GM10248 (cell line): ENCODE data around the gene CAMKMT.

ENCODE experiments used
- CTCF ChIA-PET: fragments of 300-600 bp; sonication (Branson Sonifier 250); formaldehyde crosslinking; extraction: SDS; loops from one replicate; lab custom pipeline; 2021; ENCODE audit warnings: antibody characterized with exemption; lab: Yijun Ruan, JAX
- POLR2A ChIA-PET: fragments of 350-650 bp; sonication (Branson Sonifier 250); formaldehyde crosslinking; extraction: SDS; loops from one replicate; lab custom pipeline; 2020; ENCODE audit warnings: antibody characterized with exemption; lab: Yijun Ruan, JAX
- DNase-seq: peaks from one replicate; pipeline ENCODE4 v3.0.0; 2012; ENCODE audit errors: extremely low spot score
- TF ChIP-seq, protein P1 (sequence below): IDR thresholded peaks from 2 replicates; pipeline ENCODE4 v1.5.1; 2012; ENCODE audit warnings: mild to moderate bottlenecking, low read depth; ENCODE audit errors: extremely low read depth, missing control alignments, control extremely low read depth

Gene CAMKMT

DNA sequence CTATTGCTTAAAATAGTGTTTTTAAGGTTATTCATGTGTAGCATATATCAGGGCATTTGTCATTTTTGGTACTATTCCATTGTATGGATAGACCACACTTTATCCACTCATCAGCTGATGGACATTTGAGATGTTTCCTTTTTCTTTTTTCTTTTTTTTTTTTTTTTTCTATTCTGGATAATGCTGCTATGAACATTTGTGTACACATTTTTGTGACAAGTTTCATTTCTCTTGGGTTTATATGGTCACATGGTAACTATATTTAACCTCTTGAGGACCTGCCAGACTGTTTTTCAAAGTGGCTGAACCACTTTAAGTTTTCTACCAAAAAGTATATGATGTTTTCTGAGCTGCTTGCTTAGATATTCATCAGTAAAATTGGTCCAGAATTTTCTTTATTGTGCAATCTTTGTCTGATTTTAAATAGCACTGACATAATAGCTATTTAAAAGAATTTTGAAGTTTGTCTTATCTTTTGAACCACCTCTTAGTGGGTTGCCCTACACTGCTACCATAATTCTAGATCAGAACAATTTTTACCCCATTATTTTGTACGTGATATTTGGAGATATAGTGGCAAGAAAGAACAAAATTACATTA lies 360.4 kb downstream of the CAMKMT start:
- DNase-seq = no peak
- TF ChIP-seq, protein P1, sequence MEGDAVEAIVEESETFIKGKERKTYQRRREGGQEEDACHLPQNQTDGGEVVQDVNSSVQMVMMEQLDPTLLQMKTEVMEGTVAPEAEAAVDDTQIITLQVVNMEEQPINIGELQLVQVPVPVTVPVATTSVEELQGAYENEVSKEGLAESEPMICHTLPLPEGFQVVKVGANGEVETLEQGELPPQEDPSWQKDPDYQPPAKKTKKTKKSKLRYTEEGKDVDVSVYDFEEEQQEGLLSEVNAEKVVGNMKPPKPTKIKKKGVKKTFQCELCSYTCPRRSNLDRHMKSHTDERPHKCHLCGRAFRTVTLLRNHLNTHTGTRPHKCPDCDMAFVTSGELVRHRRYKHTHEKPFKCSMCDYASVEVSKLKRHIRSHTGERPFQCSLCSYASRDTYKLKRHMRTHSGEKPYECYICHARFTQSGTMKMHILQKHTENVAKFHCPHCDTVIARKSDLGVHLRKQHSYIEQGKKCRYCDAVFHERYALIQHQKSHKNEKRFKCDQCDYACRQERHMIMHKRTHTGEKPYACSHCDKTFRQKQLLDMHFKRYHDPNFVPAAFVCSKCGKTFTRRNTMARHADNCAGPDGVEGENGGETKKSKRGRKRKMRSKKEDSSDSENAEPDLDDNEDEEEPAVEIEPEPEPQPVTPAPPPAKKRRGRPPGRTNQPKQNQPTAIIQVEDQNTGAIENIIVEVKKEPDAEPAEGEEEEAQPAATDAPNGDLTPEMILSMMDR = no peak
- ChIA-PET POLR2A (no interaction called here), CTCF (interaction anchor here (1.8 to 1.9 kb wide), 2 partner anchors 234 to 242 kb away, joined by 4 to 7 read pairs; no protein-coding TSS in a partner anchor)

DNA sequence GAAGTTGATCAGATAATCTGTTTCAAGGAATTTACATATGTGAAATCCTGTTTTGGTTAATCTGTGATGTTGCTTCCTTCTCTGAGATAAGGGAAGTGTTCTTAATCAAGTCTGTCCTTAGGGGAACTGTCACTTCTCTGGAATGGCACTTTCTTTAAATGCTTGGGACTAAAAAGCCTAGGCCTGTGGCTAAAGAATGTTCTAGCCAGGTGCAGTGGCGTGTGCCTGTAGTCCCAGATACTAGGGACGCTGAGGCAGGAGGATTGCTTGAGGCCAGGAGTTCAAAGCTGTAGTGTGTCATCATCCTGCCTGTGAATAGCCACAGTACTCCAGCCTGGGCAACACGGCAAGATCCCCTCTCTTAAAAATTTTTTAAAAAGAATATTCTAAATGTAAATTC lies 362.2 kb downstream of the CAMKMT start:
- ChIA-PET CTCF (interaction anchor here (1.2 kb wide), 1 partner anchor 9 kb away, joined by 3 read pairs; no protein-coding TSS in a partner anchor), POLR2A (no interaction called here)
- TF ChIP-seq, protein P1 = no peak
- no peak for DNase-seq

DNA sequence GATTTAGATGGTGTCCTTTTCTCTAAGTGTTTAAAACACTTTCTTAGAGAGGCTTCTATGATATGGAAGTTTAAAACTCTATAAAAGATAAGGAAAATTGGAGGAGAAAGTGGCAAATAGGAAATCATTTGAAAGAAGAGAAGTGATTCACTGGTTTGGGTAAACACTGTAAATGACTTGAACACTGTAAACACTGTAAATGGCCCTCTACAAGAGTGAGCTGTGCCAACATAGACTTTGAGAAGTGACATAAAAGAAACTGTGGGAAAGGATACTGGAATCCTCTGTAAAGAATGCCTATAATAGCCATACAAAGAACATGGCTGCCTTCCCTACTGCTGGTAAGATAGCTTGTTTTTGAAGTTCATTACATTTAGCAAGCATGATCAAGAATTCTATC lies 368.8 kb downstream of the CAMKMT start:
- DNase-seq = no peak
- TF ChIP-seq, protein P1 = no peak
- CTCF ChIA-PET = interaction anchor here (1.4 kb wide), 1 partner anchor 21 kb away, joined by 3 read pairs; no protein-coding TSS in a partner anchor
- POLR2A ChIA-PET = no interaction called here

DNA sequence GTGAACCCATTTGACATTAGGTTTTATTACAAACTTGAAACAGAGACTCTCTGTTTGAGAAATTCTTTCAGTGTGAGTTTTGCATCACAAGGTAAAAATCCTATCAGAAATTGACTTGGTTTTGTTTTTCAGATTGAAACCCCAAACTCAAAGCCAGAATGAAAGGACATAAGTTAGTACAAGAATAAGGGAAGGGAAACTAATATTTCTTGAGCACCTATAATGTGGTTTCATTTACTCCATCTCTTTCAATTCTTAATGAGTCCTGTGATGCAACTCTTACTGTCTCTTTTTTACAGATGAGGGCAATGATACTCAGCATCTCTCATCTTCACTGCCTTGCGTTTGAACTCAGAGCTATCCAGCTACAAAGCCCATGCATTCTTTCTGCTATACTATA lies 369.8 kb downstream of the CAMKMT start:
- CTCF ChIA-PET = interaction anchor here (1.4 to 1.9 kb wide), 2 partner anchors 9 to 20 kb away, joined by 3 to 6 read pairs; no protein-coding TSS in a partner anchor
- TF ChIP-seq, protein P1 = no peak
- DNase-seq = peak; percentile 51
- POLR2A ChIA-PET = no interaction called here

DNA sequence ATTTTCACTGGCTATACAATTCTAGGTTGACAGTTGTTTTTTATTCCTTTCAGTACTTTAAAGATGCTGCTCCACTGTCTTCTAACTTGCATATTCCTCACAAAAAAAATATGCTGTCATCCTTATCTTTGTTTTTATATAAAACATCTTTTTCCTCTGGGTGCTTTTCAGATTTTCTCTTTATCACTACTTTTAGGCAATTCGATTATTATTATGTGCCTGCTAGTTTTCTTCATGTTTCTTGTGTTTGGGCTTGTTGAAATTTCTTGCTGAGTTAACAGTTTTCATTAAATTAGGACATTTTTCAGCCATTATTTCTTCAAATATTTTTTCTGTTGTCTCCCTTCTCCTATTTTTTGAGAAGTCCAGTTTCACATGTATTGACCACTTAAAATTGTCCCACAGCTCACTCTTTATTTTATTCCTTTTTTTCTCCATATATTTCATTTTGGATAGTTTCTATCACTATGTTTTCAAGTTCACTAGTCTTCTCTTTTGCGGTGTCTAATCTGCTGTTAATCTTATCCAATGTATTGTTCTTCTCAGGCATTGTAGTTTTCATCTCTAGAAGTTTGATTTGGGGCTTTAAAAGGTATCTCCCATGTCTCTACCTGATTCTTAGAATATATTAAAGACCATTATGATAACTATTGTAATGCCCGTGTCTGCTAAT lies 374.7 kb downstream of the CAMKMT start:
- TF ChIP-seq, protein P1 = no peak
- ChIA-PET CTCF (interaction anchor here (1.5 to 1.6 kb wide), 2 partner anchors 11 to 15 kb away, joined by 3 read pairs; no protein-coding TSS in a partner anchor), POLR2A (no interaction called here)
- no peak for DNase-seq

DNA sequence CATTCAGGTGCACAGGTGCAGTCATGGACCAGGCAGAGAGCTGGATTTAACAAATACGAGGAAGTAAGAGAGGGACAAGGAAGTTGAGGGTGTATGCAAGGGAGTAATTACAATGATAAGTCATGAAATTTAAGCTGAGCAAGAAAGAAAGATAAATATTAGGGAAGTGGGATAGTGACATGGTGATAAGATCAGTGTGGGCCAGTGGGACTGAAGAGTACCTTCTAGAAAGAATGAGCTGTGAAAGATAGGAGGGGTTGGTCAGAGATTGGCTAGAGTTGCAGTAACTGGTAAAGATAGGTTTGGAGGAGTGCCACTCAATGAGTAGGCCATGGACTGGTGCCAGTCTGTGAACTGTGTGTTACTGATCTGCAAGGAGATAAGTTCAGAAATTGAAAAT lies 378.9 kb downstream of the CAMKMT start:
- TF ChIP-seq, protein P1 = no peak
- POLR2A ChIA-PET = no interaction called here
- DNase-seq = no peak
- CTCF ChIA-PET = interaction anchor here (1.0 kb wide), 1 partner anchor 9 kb away, joined by 6 read pairs; no protein-coding TSS in a partner anchor
